HG03045 (cell line): ENCODE measurements around the gene PRR33.

Experiments
- ATAC-seq: cut with Tn5 transposase; IDR thresholded peaks from one replicate; pipeline ENCODE4 v1.9.1; 2021; ENCODE audit warnings: mild to moderate bottlenecking, moderate library complexity; ENCODE audit not compliant: unreplicated experiment

The PRR33 gene

DNA sequence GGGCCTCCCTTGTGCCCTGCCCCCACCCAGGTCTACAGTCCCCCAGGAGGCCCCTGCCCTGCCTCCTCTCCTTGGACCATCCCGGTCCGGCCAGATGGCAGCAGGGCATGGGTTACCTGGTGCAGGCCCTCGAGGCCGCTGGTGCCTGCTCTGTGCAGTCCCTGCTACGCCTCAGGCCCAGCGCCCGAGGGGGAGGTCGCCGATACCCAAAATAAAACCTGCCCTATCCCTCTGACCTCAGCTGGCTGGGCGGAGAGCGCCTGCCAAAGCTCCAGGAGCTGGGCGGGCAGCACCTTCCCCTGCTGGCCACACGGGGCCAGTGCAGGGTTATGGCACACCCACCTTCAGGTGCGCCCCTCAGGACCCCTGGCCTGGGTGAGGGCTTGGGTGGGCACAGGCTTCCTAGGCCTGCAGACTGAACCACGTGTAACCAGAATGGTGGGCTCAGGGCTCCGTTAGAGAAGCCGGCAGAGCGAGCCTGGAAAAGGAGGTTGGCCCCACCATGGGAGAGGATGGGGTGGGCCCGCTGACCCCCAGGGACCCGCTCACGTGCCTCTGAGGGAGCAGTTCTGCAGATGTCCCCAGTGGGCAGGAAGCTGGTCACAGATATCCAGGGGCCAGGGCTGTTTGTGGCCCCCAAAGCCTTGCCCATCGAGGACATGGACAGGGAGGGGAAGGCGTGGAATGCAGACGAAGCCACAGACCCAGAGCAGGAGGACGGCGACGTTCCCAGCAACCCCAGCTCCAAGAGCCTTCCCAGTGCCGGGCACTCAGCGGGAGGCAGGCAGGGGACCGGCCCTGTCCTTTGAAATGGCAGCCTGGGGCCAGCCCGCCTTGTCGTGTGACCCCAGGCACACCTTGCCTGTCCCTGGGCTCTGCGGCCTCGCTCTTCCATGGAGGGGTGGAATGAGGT, 26.1 kb upstream of the PRR33 start:
- no peak for ATAC-seq

DNA sequence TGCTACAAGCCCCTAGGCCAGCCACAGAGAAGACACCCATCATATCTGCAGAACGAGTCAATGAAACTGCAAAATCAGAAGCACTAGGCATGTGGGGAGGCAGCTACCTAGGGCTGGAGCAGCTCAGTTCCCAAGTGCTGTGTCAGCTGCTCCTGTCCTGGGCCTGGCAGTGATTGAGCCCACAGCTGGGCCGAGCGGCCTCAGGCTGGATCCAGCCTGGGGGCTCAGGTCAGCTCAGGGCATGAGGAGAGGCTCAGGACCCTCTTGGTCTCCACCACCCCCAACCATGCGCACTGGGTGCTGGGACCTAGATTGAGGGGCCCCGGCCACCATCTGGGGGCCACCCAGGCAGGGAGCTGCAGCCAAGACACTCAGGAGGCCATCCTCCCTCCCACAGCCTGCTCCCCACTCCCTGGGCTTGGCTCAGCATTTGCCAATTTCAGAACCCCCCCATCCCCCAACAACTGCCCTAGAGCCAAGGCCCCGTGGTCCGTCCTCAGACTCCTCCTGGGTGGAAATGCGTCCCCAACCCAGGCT, 25.4 kb upstream of the PRR33 start:
- ATAC-seq, result no peak

DNA sequence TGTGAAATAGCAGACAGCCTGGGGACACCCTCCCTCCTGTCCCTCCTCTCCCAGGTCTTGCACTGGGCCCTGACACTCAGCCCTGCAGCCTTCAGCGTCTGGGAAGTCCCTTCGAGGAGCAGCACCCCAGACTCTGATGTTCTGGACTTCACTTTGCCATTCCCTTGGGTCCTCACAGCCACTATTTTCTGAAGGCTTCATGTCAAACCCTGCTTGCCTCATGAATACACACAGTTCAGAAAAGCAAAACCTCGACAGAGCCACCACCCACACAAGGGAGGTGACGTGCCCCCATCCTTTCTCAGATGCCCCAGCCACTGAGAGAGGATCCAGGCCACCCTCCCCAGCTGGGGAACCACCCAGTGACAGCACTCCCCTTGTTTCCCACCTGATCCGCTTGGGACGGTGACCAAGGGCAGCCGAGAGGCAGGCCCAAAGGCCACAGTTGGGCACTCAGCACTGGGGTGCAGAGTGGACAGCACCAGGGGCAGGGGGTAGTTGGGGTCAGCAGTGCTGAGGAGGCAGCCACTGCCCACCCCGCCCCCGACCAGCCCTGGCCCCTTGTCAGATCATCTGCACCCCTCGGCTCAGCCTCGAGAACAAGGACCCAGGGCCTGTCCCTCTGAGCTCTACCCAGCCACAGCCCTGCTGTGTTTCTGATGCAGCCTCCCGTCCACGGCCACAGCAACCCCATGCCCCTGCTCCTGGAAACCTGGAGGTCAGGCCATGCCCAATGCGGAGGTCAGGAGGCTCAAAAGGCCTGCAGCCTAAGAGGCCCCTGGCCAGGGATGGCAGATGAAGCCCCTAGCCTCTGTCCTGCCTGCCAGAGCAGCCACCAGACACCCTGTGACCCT, 24.7 kb upstream of the PRR33 start:
- no peak for ATAC-seq

DNA sequence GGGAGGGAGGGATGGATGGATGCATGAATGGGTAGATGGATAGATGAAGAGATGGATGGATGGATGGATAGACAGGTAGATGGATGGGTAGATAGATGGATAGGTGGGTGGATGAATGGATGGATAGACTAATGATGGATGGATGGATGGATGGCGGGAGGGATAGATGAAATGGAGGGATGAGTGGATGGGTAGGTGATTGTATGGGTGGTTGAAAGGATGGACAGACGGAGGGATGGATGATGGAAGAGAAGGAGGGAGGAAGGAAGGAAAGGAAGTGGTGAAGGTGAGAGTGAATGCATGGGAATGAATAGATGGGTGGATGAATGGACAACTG, 24.1 kb upstream of the PRR33 start:
- no peak for ATAC-seq

DNA sequence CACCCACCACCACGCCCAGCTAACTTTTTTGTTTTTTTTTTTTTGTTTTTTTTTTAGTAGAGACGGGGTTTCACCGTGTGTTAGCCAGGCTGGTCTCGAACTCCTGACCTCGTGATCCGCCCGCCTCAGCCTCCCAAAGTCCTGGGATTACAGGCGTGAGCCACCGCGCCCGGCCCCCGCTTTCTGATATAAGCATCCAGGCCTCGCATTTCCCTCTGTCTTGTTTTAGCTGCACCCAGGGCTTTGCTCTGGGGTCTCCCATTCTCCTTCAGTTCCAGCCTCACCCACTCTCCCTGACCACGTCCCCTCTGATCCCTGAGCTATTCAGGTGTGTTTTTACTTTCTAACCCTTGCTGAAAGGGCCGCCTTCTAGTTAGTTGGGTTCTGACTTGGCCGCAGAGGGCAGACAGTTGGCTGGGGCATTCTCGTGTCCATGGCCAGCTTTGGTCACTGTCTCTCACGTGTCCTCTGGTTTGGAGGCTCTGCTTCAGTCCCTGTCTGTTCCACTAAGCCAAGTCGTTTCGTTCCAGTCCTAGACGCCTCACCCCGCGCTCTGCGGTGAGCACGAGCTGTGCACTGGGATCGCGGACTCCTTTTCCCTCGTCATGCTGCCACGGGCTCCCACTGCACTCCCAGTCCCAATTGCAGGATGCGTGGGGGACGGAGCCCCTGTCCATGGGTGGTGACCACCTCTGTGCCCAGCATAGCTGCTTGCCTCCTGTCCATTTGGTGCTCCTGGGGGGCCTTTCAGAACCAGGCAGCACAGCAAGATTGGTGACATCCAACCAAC, 21.8 kb upstream of the PRR33 start:
- no peak for ATAC-seq

DNA sequence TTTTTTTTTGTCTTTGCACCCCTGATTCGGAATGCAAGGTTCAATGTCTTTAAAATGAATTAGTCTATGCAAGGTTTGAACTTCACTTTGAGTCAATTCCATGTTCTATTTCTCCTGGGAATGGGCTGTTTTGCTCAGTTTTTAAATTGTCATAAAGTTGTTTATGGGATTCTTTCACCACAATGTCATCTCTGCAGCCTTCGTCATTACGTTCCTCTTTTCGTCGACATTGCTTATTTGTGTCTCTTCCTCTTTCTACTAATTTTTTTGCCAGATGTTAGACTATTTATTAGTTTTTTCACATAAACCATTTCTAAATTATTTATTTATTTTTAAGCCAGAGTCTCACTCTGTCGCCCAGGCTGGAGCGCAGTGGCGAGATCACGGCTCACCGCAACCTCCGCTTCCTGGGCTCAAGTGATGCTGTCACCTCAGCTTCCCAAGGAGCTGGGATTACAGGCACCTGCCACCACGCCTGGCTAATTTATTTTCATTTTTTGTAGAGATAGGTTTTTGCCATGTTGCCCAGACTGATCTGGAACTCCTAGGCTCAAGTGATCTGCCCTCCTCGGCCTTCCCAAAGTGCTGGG, 20.7 kb upstream of the PRR33 start:
- ATAC-seq, result no peak

DNA sequence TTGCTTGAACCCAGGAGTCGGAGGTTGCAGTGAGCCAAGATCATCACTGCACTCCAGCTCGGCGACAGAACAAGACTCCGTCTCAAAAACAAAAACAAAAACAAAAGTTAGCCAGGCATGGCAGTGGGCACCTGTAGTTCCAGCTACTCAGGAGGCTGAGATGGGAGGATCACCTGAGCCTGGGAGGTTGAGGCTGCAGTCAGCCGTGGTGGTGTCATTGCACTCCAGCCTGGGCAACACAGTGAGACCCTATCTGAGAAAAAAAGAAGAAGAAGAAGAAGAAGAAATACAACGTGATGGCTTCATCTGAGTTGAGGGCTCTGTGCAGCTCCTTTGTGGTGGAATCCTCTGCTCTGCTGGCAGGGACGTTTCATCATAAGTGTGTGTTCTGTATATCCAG, 17.8 kb upstream of the PRR33 start:
- no peak for ATAC-seq

DNA sequence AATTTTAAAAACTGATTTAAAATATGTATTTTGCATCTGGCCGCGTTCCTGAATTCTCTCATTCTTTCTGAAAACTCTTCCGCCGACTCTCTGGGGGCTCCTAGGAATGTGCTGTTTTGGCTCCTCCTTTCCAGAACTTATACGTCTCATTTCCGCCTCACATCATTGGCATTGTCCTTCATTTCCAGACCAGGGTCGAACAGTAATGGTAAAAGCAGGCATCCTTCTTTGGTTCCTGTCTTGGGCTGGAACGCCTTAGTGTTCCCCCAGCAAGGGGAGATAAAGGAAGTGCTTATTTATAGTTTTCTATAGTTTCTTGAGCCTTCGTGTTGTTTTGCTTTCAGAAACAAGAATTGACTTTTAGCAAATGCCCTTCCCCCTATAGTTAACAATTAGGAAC, 16.9 kb upstream of the PRR33 start:
- ATAC-seq, result no peak

DNA sequence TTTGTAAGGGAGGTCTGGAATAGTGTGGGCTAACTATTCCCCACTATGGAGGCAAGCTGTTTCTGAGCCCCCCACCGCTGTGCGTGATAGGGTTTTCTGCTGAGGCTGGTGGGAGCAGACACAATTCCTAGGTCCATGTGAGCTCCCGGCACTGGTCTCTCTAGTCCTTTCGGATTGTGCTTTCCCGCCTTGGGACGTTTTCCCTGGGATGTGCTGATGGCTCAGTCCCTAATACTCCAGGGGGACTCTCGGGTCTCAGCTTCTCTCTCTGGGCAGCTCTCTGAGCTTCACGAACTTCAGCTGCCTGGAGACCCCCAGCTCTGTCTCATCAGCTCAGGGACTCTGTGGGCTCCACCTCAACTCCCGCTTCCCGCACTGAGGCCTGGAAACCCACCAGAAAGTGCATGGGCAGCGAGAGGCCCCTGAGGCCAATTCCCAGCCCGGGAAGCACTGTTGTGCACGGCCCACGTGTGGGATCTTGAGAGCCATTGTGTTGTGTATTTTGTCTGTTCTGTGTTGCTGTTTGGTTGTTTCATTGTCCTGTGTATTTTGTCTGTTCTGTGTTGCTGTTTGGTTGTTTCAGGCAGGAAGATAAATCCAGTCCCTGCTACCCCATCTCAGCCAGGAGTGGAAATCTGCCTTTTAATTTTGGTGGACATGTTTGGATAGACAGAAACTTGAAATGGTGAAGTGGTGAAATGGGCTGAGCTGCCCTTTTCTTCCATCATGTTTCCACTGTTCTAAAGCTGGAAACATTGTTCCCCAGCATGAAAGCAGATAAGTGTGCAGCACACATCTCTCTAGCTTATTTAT, 15.1 kb upstream of the PRR33 start:
- no peak for ATAC-seq

DNA sequence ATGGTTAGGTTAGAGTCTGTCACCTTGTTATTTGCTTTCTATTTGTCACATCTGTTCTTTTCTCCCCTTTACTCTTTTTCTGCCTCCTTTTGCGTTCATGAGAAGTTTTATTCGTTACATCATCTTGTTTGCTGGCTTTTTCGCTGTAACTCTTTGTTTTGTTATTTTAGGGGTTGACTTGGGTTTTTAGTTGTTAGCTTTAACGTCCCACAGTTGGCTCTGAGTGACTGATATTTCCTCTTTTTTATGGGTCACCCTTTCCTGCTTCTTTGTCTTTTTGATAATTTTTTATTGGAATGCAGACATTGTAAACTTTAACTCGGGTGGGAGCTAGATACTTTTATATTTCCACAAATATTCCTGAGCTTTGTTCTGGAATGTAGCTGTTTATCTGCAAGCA, 14.5 kb upstream of the PRR33 start:
- no peak for ATAC-seq

DNA sequence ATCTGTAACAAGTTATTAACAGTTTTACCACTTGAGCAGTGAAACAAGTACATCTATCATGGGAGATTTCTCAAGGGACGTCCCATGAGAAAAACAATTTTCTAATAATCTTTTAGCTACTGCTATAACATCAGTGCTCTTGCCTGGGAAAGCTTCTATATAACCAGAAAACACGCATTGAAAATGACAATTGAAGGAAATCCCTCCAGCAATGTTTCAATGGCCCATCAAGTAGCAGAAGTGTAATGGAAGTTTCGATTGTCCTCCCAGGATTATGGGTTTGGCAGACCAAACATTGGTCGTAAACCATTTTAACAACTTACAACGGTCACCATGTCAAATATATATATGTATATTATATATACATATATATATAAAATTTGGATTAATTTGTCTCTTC, 8.0 kb upstream of the PRR33 start:
- no peak for ATAC-seq

DNA sequence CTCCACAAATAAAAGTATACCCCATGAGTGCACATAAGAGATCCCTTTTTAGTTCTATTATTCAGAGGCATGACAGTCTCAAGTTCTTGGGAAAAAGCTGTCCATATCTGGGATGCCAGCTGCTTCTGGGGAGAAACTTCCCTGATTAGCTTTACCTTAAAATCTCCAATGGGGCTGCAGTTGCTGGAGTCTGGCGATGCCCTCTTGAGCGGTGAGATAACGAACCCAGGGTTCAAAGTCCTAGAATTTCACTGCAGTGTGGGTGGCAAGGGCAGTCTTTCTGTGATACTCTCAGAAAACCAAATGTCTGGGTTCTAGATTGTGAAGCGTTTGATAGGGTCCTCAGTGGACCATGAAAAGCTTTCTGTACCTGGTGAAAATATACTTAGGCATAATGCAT, 7.4 kb upstream of the PRR33 start:
- no peak for ATAC-seq

DNA sequence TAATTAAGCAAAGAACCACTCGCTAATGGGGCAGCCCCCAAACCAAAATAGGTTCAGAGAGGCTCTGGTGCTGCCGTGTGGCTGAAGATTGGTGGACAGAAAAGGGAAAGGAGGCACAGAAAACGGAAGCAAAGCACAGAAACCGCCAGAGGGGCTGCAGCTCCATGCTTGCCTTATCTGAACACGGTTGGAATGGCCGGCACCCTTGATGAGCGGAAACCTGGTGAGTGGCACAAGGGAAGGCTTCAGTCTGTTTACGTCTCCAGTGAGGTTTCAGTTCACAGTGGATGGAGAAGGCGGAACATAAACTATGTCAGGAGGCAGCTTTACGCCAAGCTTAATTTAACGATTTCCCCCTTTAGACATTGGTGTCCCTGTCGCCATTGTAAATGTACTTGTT, 5.2 kb upstream of the PRR33 start:
- ATAC-seq, result no peak

DNA sequence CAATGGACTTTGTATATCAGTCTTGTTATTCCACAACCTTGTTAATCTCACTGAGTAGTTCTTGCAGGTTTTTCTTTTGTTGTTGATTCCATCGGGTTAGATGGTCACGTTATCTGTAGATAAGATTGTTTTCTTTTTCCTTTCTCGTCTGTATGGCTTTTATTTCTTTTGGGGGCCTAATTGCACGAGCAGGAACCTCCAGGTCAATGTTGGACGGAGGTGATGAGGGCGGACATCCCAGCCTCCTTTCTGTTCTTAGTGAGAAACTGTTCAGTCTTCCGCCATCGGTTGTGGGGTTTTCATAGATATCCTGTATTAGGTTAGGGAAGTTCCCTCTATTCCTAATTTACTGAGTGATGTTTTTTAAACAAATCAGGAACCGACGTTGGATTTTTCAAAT, 4.8 kb upstream of the PRR33 start:
- no peak for ATAC-seq

DNA sequence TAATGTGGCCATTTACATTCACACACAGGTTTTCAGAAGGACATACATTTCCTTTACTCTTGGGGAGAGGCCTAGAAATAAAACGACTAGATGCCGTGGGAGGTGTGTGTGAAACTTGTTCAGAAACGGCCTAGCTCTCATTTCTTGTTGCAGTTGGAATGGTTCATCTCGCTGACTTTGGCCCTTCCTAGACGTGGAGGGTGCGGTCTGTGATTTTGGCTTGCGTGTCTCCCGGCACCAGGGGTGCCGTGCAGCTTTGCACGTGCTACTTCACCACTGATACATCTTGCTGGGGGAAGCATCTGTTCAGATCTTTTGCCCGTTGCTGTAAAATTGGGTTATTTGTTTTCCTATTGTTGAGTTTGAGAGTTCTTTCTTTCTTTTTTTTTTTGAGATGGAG, 3.1 kb upstream of the PRR33 start:
- no peak for ATAC-seq

DNA sequence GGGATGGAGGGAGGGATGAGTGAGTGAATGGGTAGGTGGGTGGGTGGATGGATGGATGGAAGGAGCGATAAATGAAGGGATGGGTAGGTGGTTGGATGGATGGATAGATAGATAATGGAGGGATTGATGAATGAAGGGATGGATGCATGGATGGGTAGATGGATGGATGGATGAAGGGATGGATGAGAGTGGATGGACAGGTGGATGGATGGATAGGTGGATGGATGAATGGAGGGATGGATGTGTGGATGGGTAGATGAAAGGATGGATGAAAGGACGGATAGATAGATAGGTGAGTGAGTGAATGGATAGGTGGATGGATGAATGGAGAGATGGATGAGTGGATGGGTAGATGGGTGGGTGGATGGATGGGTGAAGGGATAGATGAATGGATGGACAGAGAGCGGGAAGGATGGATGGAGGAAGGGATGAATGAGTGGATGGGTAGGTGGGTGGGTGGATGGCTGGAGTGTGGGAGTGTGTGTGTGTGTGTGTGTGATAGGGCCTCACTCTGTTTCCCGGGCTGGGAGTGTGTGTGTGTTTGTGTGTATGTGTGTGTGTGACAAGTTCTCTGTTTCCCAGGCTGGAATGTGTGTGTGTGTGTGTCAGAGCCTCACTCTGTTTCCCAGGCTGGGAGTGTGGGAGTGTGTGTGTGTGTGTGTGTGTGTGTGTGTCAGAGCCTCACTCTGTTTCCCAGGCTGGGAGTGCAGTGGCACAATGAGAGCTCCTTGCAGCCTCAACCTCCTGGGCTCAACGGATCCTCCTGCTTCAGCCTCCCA, 2.1 kb upstream of the PRR33 start:
- ATAC-seq, result no peak

DNA sequence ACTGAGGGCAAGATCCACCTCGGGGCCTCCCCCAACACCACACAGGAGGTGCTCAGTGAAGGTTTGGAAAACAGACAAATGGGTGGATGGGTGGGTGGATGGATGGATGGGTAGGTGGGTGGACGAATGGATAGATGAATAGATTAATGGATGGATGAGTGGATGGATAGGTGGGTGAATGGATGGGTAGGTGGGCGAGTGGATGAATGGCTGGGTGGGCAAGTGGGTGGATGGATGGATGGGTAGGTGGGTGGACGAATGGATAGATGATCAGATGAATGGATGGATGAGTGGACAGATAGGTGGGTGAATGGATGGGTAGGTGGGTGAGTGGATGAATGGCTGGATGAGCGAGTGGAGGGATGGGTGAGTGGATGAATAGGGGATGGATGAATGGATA, 863 bp upstream of the PRR33 start:
- ATAC-seq, result no peak

DNA sequence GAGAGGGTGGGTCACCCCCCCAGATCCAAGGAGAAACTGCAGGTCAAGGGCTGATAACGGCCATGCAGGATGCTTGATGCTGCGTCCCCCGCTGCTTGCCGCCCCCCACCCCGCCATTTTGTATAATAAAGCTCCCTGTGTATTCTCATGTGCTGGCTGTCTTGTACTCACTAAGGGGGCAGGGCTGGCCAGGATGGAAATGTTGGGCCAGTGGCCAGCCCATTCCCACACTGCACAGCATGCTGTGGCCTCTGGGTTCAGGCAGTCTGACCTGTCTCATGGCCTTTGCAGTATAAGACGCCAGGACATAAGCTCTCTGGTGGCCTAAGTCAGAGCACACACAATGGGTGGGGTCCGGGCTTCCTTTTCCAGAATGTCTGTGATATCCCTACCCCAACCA, 421 bp upstream of the PRR33 start:
- ATAC-seq, result no peak
